Mucosa of descending colon (tissue), 3 donors: ENCODE measurements around the gene OTOP2. TPM values are rescaled to one million over a fixed set of nuclear protein-coding genes. Genes with fewer than 3 reads are reported as not detected.

Source experiments
- ATAC-seq: fragments of 200-7000 bp; cut with Tn5 transposase; one replicate; pipeline ENCODE4 v1.9.1; 2020; ENCODE audit warnings: mild to moderate bottlenecking, moderate library complexity
- DNase-seq, 3 donors: peaks; one replicate each; pipeline ENCODE4 v3.0.0-alpha.2; 2020
- H3K36me3 ChIP-seq: fragments of 200-600 bp; one replicate; pipeline ENCODE4 v1.8.0; 2021; ENCODE audit warnings: low read depth, mild to moderate bottlenecking
- H3K4me1 ChIP-seq: fragments of 200-600 bp; one replicate; pipeline ENCODE4 v1.8.0; 2021; ENCODE audit warnings: low read depth, mild to moderate bottlenecking
- H3K4me3 ChIP-seq: fragments of 200-600 bp; one replicate; pipeline ENCODE4 v1.8.0; 2021; ENCODE audit warnings: mild to moderate bottlenecking
- H3K9me3 ChIP-seq: fragments of 200-600 bp; one replicate; pipeline ENCODE4 v1.8.0; 2021; ENCODE audit warnings: mild to moderate bottlenecking
- CTCF ChIP-seq: fragments of 200-600 bp; IDR thresholded peaks from one replicate; pipeline ENCODE4 v1.8.0; 2022; ENCODE audit warnings: antibody characterized with exemption, mild to moderate bottlenecking
- intact Hi-C, 2 donors: fragments of 100-400 bp; cut with DNase I in 1 of 2; cut with micrococcal nuclease in 1 of 2; formaldehyde crosslinking; loops; one replicate each; pipeline versions ENCODE4 v1.11.0 to v1.11.1; 2022; cut with DNase I, micrococcal nuclease
- long read RNA-seq, 2 donors: library from polyadenylated mRNA; unstranded; transcript quantifications; one replicate each; pipeline ENCODE4 v2.0.0, GENCODE V29; 2019 to 2021
- total RNA-seq, 3 donors: library from RNA; stranded (reverse); fragmentation: NEBNext Ultra II Directional in 2 of 3; extraction: Animal tissue kit (Norgen Biotek cat#: 25700) in 2 of 3; gene quantifications; one replicate each; pipeline versions ENCODE4 v1.2.1 to v1.2.4, GENCODE V29; 2021 to 2023
- donor health status: DM: no; HTN: no; CAD: no; lungs with moderate emphysema.
- donor health status: DM: no; HTN: no; CAD: no.
- donor health status: DM: no; HTN: yes; CAD: no.

The OTOP2 gene, protein sequence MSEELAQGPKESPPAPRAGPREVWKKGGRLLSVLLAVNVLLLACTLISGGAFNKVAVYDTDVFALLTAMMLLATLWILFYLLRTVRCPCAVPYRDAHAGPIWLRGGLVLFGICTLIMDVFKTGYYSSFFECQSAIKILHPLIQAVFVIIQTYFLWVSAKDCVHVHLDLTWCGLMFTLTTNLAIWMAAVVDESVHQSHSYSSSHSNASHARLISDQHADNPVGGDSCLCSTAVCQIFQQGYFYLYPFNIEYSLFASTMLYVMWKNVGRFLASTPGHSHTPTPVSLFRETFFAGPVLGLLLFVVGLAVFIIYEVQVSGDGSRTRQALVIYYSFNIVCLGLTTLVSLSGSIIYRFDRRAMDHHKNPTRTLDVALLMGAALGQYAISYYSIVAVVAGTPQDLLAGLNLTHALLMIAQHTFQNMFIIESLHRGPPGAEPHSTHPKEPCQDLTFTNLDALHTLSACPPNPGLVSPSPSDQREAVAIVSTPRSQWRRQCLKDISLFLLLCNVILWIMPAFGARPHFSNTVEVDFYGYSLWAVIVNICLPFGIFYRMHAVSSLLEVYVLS
- total RNA-seq = 100 to 1,000 TPM in 1 of 3 donors, 10 to 100 TPM in 2; 15.3 to 135 (median 54.0) TPM
- long read RNA-seq, donor 1, transcript OTOP2-201 (7 exons, 2,147 nt) = major isoform, 32 of 49 reads
- long read RNA-seq, donor 1, transcript OTOP2-202 (6 exons, 2,086 nt) = minor isoform, 5 of 49 reads
- long read RNA-seq, donor 1, partial matches to known transcripts = 10 of 49 reads
- long read RNA-seq, donor 1, other reads (novel, unspliced or antisense) = 2 of 49 reads
- long read RNA-seq, donor 2, transcript OTOP2-201 (7 exons, 2,147 nt) = major isoform, 94 of 178 reads
- long read RNA-seq, donor 2, partial matches to known transcripts = 74 of 178 reads
- long read RNA-seq, donor 2, other reads (novel, unspliced or antisense) = 7 of 178 reads

DNA sequence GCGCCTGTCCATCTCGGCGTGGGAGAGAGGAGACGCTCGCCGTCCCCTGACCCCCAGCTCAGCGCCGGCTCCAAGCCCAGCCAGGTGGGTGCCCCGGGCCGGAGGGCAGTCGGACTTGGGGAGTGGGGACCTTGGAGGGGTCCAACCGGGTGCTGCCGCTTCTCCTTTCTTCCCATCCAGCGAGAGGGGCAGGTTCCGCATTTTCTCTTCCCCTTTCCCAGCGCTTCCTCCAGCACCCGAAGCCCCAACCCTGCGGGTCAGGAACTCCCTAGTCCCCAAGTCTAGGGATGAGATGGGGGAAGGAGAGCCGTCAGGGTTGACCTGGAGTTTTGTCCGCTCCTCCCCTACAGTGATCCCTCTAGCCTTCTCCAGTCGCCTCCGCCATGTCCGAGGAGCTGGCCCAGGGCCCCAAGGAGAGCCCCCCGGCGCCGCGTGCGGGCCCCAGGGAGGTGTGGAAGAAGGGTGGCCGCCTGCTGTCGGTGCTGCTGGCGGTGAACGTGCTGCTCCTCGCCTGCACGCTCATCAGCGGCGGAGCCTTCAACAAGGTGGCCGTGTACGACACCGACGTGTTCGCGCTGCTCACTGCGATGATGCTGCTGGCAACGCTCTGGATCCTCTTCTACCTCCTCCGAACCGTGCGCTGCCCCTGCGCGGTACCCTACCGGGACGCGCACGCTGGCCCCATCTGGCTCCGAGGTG, at the start of gene OTOP2:
Gene OTOP2, plus strand, starts transcription at position 24 of the 699 bp plus-strand sequence. Its CDS starts 360 bp downstream, at position 384.
- DNase-seq (peak in 2 of 3 donors; percentile 22 to 36), ATAC-seq (peak; percentile 14)
- Histone ChIP-seq H3K9me3 (no peaks in the 10 kb centered on the region), H3K36me3 (no peaks in the 10 kb centered on the region), H3K4me1 (peaks cover 11% of the 10 kb centered on the region), H3K4me3 (no peak within 1 kb of the TSS)
- no peak for TF ChIP-seq CTCF
- intact Hi-C loops = no loop called here

- Histone ChIP-seq H3K36me3 (no peaks in the 10 kb centered on the region), H3K4me3 (no peak overlapping the region), H3K4me1 (peaks cover 18% of the 10 kb centered on the region), H3K9me3 (no peaks in the 10 kb centered on the region)
- intact Hi-C loops = no loop called here
- no peak for ATAC-seq
- no peak for DNase-seq
- TF ChIP-seq CTCF = no peak
These were observed 49.4 kb upstream of the OTOP2 start for GRCh38 chr17:74874615-74875037.

- TF ChIP-seq CTCF = no peak
- Histone ChIP-seq H3K4me1 (peaks cover 18% of the 10 kb centered on the region), H3K9me3 (no peaks in the 10 kb centered on the region), H3K4me3 (no peak overlapping the region), H3K36me3 (no peaks in the 10 kb centered on the region)
- DNase-seq (no peak), ATAC-seq (no peak)
- intact Hi-C loops = no loop called here
These were observed 48.7 kb upstream of the OTOP2 start for GRCh38 chr17:74875155-74875976.

DNA sequence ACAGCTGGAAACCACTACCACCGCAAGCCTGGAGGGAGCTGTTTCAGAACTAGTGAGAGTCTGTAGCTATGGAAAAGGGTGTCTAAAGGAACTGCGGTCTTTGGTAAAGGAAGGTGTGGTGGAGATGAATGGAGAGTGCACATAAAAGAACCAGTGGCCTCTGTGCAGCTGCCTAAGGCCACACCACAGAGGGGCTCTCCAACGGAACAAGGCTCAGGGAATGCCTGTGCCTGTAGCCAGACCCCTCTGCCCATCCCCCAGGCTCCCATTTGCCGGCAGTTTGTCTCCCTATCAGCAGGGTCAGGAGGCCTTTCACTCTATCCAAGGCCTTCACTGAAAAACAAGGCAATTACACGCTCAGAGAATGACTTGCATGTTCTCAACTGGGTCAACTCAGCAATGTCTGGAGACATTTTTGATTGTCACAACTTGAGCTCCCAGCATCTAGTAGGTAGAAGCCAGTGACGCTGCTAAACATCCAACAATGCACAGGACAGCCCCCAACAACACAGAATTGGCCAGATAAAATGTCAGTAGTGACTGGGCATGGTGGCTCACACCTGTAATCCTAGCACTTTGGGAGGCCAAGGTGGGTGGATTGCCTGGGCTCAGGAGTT, 48.0 kb upstream of the OTOP2 start:
- ATAC-seq (no peak), DNase-seq (no peak)
- intact Hi-C loops = no loop called here
- no peaks in the 10 kb centered on the region for H3K9me3 ChIP-seq
- H3K4me1 ChIP-seq = peaks cover 18% of the 10 kb centered on the region
- no peaks in the 10 kb centered on the region for H3K36me3 ChIP-seq
- H3K4me3 ChIP-seq = no peak overlapping the region
- TF ChIP-seq CTCF = no peak
